ENCODE results near the gene APOBEC3B.
A peak's percentile ranks its signal among the peaks of the same experiment; 100 is the strongest.

Gene APOBEC3B

DNA sequence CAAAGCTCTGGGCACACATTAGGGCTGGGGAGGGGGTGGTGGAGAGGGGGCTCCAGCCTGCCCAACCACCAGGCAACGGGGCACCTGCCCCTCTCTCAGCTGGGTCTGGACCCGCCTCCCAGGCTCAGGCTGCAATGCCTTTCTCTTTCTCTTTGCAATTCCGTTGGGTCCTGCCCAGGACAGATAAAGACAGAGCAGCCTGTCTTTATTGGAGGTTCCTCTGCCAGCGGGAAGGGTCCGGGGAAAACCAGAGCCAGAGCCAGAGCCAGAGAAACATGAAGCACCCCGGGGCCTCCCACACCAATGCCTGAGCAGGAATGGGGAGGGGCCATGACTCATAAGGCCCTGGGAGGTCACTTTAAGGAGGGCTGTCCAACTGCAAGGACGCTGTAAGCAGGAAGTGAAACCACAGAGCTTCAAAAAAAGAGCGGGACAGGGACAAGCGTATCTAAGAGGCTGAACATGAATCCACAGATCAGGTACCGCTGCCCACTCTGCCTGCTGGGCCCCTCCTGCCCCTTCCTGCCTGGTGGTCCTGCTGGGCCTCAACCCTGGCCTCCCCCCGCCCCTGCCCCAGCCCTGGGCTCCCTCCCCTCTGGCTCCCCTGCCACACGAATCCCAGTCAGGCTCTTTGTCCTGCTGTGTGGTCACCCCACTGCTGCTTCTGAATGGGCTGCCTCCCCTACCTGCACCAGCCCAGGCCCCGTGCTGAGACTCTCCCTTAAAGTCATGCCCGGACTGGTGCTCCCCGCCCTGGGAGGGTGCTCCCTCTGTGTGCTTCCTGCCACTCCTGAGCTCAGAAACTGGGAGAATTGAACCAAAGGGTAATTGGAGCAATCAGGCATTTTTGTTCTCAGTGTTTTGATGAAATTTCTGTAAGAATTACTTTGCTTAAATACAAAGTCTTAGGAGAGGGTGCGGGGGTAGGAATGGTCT is at the start of gene APOBEC3B:
Gene APOBEC3B, plus strand, starts transcription at position 356 of the 936 bp plus-strand sequence. Its CDS starts 107 bp downstream, at position 463.
- Mint-ChIP-seq H3K9me3 (no peaks in the 10 kb centered on the region), H3K4me3 (peak within 1 kb of the TSS; percentile 93), H3K36me3 (no peaks in the 10 kb centered on the region), H3K27me3 (peaks cover 2% of the 10 kb centered on the region), H3K4me1 (peaks cover 15% of the 10 kb centered on the region), H3K27ac (peak within 1 kb of the TSS; percentile 83)
- ATAC-seq (ENCODE audit: low read depth) (peak; percentile 62), DNase-seq (ENCODE audit: low spot score in 2 of 2) (peak; percentile 39 to 57)

DNA sequence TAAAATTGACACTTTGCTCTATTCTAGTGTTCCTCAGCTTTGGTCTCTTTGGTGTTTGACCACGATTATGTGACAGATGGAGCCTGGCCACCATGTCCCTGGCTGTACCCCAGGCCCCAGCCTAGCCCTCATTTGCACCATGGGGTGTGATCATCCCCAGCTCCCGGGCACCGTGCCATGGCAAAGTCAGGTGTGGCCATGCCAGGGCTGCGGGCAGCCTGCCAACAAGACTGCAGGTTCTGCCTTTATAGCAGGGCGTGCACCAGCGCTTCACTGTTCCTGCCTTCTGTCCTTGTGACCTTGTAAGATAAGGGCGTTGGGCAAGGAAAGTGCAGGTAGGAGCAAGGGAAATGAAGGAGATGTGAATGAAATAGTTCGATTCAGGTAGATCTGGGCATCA is 47.1 kb upstream of the APOBEC3B start:
- H3K4me3 Mint-ChIP-seq, result no peak overlapping the region
- H3K4me1 Mint-ChIP-seq, result no peaks in the 10 kb centered on the region
- H3K36me3 Mint-ChIP-seq, result no peaks in the 10 kb centered on the region
- H3K9me3 Mint-ChIP-seq, result no peaks in the 10 kb centered on the region
- DNase-seq (ENCODE audit: low spot score in 2 of 2) (no peak), ATAC-seq (ENCODE audit: low read depth) (no peak)
- no peak overlapping the region for H3K27ac Mint-ChIP-seq
- peaks cover 20% of the 10 kb centered on the region for H3K27me3 Mint-ChIP-seq

- ATAC-seq (ENCODE audit: low read depth), result no peak
- H3K36me3 Mint-ChIP-seq, result no peaks in the 10 kb centered on the region
- H3K27ac Mint-ChIP-seq, result no peak overlapping the region
- H3K4me3 Mint-ChIP-seq, result no peak overlapping the region
- DNase-seq (ENCODE audit: low spot score in 2 of 2), result no peak
- no peaks in the 10 kb centered on the region for H3K9me3 Mint-ChIP-seq
- H3K4me1 Mint-ChIP-seq, result no peaks in the 10 kb centered on the region
- peaks cover 20% of the 10 kb centered on the region for H3K27me3 Mint-ChIP-seq
These were observed 46.5 kb upstream of the APOBEC3B start for GRCh38 chr22:38935616-38936015.

GRCh38 chr22:38936562-38936961 is 45.6 kb upstream of the APOBEC3B start:
- H3K9me3 Mint-ChIP-seq, result no peaks in the 10 kb centered on the region
- H3K36me3 Mint-ChIP-seq, result no peaks in the 10 kb centered on the region
- H3K27ac Mint-ChIP-seq, result no peak overlapping the region
- peaks cover 22% of the 10 kb centered on the region for H3K27me3 Mint-ChIP-seq
- H3K4me3 Mint-ChIP-seq, result no peak overlapping the region
- ATAC-seq (ENCODE audit: low read depth) (no peak), DNase-seq (ENCODE audit: low spot score in 2 of 2) (no peak)
- peaks cover 4% of the 10 kb centered on the region for H3K4me1 Mint-ChIP-seq

GRCh38 chr22:38937036-38937435 is 45.1 kb upstream of the APOBEC3B start:
- peaks cover 9% of the 10 kb centered on the region for H3K4me1 Mint-ChIP-seq
- no peak overlapping the region for H3K27ac Mint-ChIP-seq
- H3K27me3 Mint-ChIP-seq, result peaks cover 24% of the 10 kb centered on the region
- H3K9me3 Mint-ChIP-seq, result no peaks in the 10 kb centered on the region
- no peaks in the 10 kb centered on the region for H3K36me3 Mint-ChIP-seq
- no peak overlapping the region for H3K4me3 Mint-ChIP-seq
- ATAC-seq (ENCODE audit: low read depth), result no peak
- DNase-seq (ENCODE audit: low spot score in 2 of 2), result no peak

DNA sequence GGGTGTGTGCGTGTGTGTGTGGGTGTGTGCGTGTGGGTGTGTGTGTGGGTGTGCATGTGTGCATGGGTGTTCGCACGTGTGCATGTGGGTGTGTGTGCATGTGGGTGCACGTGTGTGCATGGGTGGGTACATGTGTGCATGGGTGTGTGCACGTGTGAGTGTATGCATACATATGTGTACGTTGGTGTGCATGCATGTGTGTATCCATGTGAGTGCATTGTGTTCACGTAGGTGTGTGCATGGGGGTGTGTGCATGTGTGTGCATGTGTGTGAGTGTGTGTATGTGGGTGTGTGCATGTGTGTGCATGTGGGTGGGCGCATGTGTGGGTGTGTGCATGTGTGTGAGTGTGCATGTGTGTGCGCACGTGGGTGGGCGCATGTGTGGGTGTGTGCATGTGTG is 44.6 kb upstream of the APOBEC3B start:
- Mint-ChIP-seq H3K4me3 (no peak overlapping the region), H3K36me3 (no peaks in the 10 kb centered on the region), H3K9me3 (no peaks in the 10 kb centered on the region), H3K27ac (no peak overlapping the region), H3K4me1 (peaks cover 12% of the 10 kb centered on the region), H3K27me3 (peaks cover 24% of the 10 kb centered on the region)
- ATAC-seq (ENCODE audit: low read depth), result no peak
- no peak for DNase-seq (ENCODE audit: low spot score in 2 of 2)

- no peaks in the 10 kb centered on the region for H3K36me3 Mint-ChIP-seq
- ATAC-seq (ENCODE audit: low read depth) (no peak), DNase-seq (ENCODE audit: low spot score in 2 of 2) (no peak)
- H3K4me1 Mint-ChIP-seq, result peaks cover 17% of the 10 kb centered on the region
- H3K27me3 Mint-ChIP-seq, result peaks cover 24% of the 10 kb centered on the region
- no peaks in the 10 kb centered on the region for H3K9me3 Mint-ChIP-seq
- H3K27ac Mint-ChIP-seq, result no peak overlapping the region
- no peak overlapping the region for H3K4me3 Mint-ChIP-seq
These were observed 43.9 kb upstream of the APOBEC3B start for GRCh38 chr22:38938221-38938620.

- Mint-ChIP-seq H3K9me3 (no peaks in the 10 kb centered on the region), H3K27me3 (peaks cover 27% of the 10 kb centered on the region), H3K4me1 (peaks cover 21% of the 10 kb centered on the region), H3K36me3 (no peaks in the 10 kb centered on the region), H3K27ac (no peak overlapping the region), H3K4me3 (no peak overlapping the region)
- no peak for ATAC-seq (ENCODE audit: low read depth)
- no peak for DNase-seq (ENCODE audit: low spot score in 2 of 2)
These were observed 43.2 kb upstream of the APOBEC3B start for GRCh38 chr22:38938925-38939324.

DNA sequence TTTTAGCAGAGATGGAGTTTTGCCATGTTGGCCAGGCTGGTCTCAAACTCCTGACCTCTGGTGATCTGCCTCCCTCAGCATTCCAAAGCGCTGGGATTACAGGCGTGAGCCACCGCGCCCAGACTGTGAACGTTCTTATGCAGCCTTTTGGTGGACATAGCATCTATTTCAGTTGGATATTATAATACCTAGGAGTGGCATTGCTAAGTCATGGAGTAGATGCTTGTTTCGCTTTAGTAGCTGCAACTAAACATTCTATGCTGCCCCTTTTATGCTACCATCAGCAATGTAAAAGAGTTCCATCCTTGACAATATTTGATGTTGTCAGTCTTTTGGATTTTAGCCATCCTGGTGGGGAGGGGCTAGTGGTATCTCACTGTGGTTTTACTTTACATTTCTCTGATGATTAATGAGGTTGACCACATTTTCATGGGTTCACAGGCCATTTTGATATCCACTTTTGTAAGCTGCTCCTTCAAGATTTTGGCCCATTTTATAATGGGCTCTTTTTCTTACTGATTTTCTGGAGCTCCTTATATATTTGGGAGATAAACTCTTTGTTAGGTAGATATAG is 41.2 kb upstream of the APOBEC3B start:
- Mint-ChIP-seq H3K27ac (no peak overlapping the region), H3K27me3 (peaks cover 25% of the 10 kb centered on the region), H3K4me1 (peaks cover 21% of the 10 kb centered on the region), H3K4me3 (peak overlapping the region; percentile 84), H3K36me3 (peaks cover under 1% of the 10 kb centered on the region), H3K9me3 (no peaks in the 10 kb centered on the region)
- DNase-seq (ENCODE audit: low spot score in 2 of 2), result no peak
- no peak for ATAC-seq (ENCODE audit: low read depth)

DNA sequence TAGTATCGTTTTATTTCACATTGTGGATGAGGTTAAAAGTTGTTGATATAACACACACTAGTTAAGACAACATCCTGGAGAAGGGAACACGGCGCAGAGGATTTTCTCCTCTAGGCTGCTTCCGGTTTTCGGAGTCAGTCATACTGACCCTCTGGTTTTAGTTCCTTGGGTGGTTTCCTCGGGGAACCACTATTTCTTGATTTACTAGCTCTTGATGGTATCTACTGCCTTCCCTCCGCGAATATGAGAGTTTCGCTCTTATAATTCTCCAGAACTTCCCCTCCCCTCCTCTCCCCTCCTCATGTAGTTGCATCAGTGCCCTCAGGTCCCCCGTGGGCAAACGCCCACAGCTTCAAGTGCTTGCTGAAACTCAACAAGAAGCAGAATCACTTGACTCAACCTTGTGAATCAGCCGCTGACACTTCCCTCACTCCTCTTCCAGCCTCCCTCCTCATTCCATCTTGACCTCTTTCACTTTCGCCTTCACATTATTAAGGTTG is 40.6 kb upstream of the APOBEC3B start:
- DNase-seq (ENCODE audit: low spot score in 2 of 2) (no peak), ATAC-seq (ENCODE audit: low read depth) (peak; percentile 71)
- peaks cover 27% of the 10 kb centered on the region for H3K27me3 Mint-ChIP-seq
- H3K4me1 Mint-ChIP-seq, result peaks cover 21% of the 10 kb centered on the region
- no peaks in the 10 kb centered on the region for H3K9me3 Mint-ChIP-seq
- H3K4me3 Mint-ChIP-seq, result peak overlapping the region; percentile 84
- H3K36me3 Mint-ChIP-seq, result peaks cover 2% of the 10 kb centered on the region
- H3K27ac Mint-ChIP-seq, result no peak overlapping the region

DNA sequence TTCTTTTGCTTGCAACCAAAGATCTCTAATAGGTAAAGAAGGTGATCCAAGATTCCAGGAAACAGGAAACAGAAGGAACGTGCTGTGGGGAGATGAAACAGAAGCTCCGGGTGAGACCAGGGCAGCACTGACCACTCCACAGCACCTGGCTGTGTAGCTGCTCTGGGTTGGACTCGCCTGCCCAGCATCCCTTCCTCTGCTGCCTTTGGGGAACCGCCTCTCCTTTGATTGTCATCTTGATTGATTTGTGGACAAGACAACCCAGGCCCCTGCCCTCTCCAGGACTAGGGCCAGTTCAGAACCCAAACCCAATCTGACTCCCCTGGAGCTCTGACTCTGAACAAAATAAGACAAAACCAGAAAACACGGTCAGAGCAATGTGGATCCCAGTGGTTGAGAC is 39.4 kb upstream of the APOBEC3B start:
- ATAC-seq (ENCODE audit: low read depth) (no peak), DNase-seq (ENCODE audit: low spot score in 2 of 2) (no peak)
- peaks cover 27% of the 10 kb centered on the region for H3K4me1 Mint-ChIP-seq
- no peaks in the 10 kb centered on the region for H3K9me3 Mint-ChIP-seq
- no peak overlapping the region for H3K27ac Mint-ChIP-seq
- peak overlapping the region; percentile 30 for H3K4me3 Mint-ChIP-seq
- peaks cover 29% of the 10 kb centered on the region for H3K27me3 Mint-ChIP-seq
- H3K36me3 Mint-ChIP-seq, result peaks cover 2% of the 10 kb centered on the region

GRCh38 chr22:38943201-38943600 is 38.9 kb upstream of the APOBEC3B start:
- Mint-ChIP-seq H3K4me3 (peak overlapping the region; percentile 65), H3K27me3 (peaks cover 26% of the 10 kb centered on the region), H3K9me3 (no peaks in the 10 kb centered on the region), H3K27ac (no peak overlapping the region), H3K4me1 (peaks cover 27% of the 10 kb centered on the region), H3K36me3 (peaks cover 2% of the 10 kb centered on the region)
- ATAC-seq (ENCODE audit: low read depth) (no peak), DNase-seq (ENCODE audit: low spot score in 2 of 2) (no peak)

- H3K27me3 Mint-ChIP-seq, result peaks cover 27% of the 10 kb centered on the region
- no peak overlapping the region for H3K27ac Mint-ChIP-seq
- no peaks in the 10 kb centered on the region for H3K9me3 Mint-ChIP-seq
- ATAC-seq (ENCODE audit: low read depth), result no peak
- no peak overlapping the region for H3K4me3 Mint-ChIP-seq
- H3K4me1 Mint-ChIP-seq, result peaks cover 27% of the 10 kb centered on the region
- H3K36me3 Mint-ChIP-seq, result peaks cover 2% of the 10 kb centered on the region
- DNase-seq (ENCODE audit: low spot score in 2 of 2), result no peak
These were observed 38.3 kb upstream of the APOBEC3B start for GRCh38 chr22:38943882-38944281.

GRCh38 chr22:38944653-38945052 is 37.5 kb upstream of the APOBEC3B start:
- peaks cover 27% of the 10 kb centered on the region for H3K27me3 Mint-ChIP-seq
- H3K9me3 Mint-ChIP-seq, result no peaks in the 10 kb centered on the region
- DNase-seq (ENCODE audit: low spot score in 2 of 2), result no peak
- H3K4me3 Mint-ChIP-seq, result no peak overlapping the region
- no peak overlapping the region for H3K27ac Mint-ChIP-seq
- H3K4me1 Mint-ChIP-seq, result peaks cover 27% of the 10 kb centered on the region
- peaks cover 2% of the 10 kb centered on the region for H3K36me3 Mint-ChIP-seq
- no peak for ATAC-seq (ENCODE audit: low read depth)

All from memory B cell (primary cell).